PC-9 (cell line): ENCODE results near the gene HNRNPAB.

Experiments
- EZH2 ChIP-seq: fragments of 200-600 bp; sonication (generic); IDR thresholded peaks from 2 replicates; pipeline ENCODE4 v1.8.0; 2017; ENCODE audit warnings: antibody characterized with exemption, low read depth
- TF ChIP-seq, protein P1 (sequence below): fragments of 200-600 bp; sonication (generic); conservative IDR thresholded peaks from 2 replicates; pipeline ENCODE4 v1.6.1; 2017; ENCODE audit warnings: mixed run types, antibody characterized with exemption, mild to moderate bottlenecking, moderate library complexity

DNA sequence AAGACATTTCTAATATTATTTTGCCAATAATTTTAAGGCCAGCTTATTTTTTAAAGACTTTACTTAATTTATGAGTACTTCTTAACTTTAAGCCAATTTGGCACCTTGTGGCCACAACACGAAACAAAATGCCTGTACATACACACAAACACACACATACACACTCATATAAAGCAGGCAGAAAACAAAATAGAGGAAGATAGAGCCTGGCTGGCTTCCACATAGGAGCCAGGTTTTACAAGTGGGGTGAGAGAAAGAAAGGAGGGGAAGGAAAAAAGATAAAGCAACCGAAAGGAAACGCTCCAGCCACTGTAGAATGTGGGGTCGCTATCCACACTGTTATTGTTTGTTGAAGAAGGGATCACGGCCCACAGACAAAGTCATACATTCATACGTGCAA, 27.5 kb upstream of the HNRNPAB start:
- TF ChIP-seq, protein P1, sequence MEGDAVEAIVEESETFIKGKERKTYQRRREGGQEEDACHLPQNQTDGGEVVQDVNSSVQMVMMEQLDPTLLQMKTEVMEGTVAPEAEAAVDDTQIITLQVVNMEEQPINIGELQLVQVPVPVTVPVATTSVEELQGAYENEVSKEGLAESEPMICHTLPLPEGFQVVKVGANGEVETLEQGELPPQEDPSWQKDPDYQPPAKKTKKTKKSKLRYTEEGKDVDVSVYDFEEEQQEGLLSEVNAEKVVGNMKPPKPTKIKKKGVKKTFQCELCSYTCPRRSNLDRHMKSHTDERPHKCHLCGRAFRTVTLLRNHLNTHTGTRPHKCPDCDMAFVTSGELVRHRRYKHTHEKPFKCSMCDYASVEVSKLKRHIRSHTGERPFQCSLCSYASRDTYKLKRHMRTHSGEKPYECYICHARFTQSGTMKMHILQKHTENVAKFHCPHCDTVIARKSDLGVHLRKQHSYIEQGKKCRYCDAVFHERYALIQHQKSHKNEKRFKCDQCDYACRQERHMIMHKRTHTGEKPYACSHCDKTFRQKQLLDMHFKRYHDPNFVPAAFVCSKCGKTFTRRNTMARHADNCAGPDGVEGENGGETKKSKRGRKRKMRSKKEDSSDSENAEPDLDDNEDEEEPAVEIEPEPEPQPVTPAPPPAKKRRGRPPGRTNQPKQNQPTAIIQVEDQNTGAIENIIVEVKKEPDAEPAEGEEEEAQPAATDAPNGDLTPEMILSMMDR = no peak
- TF ChIP-seq EZH2 = no peak
